Sigmoid colon (tissue), 7 donors: Measurements from ENCODE around the gene AP4E1. TPM values are rescaled to one million over a fixed set of nuclear protein-coding genes. Genes with fewer than 3 reads are reported as not detected.
"Not testable (repeated sequence)": the region's sequence is repeated elsewhere in the genome, so short reads cannot be mapped to it uniquely, and the experiment has no call there.

Experiments used
- DNase-seq: peaks from one replicate; pipeline ENCODE4 v3.0.0-alpha.2; 2019
- H3K27ac ChIP-seq, 4 donors: fragments of 200-600 bp; sonication (generic); one replicate each; pipeline ENCODE4 v1.5.1; 2016 to 2019; ENCODE audit warnings: mild to moderate bottlenecking in 1 of 4
- H3K27me3 ChIP-seq, 3 donors: fragments of 200-600 bp; sonication (generic); one replicate each; pipeline ENCODE4 v1.5.1; 2019; ENCODE audit warnings: mild to moderate bottlenecking in 1 of 3
- H3K36me3 ChIP-seq, 4 donors: fragments of 200-600 bp; sonication (generic); one replicate each; pipeline ENCODE4 v1.5.1; 2016 to 2019
- H3K4me1 ChIP-seq, 4 donors: fragments of 200-600 bp; sonication (generic); one replicate each; pipeline ENCODE4 v1.5.1; 2017 to 2019
- H3K4me3 ChIP-seq, 4 donors: fragments of 200-600 bp; sonication (generic); one replicate each; pipeline ENCODE4 v1.5.1; 2017 to 2019; ENCODE audit warnings: mild to moderate bottlenecking in 2 of 4, moderate library complexity in 1 of 4
- H3K9me3 ChIP-seq, 4 donors: fragments of 200-600 bp in 3 of 4; sonication (generic) in 3 of 4; one replicate each; pipeline versions ENCODE4 v1.5.1 to v1.6.1; 2013 to 2019
- CTCF ChIP-seq, 4 experiments: fragments of 450-650 bp in 3 of 4; fragments of 200-600 bp in 1 of 4; IDR thresholded peaks; one replicate each; pipeline ENCODE4 v1.5.1; 2016 to 2019; ENCODE audit warnings: antibody characterized with exemption in 4 of 4, mild to moderate bottlenecking in 3 of 4, moderate library complexity in 2 of 4
- EP300 ChIP-seq, 4 donors: sonication (generic); formaldehyde crosslinking; IDR thresholded peaks; one replicate each; pipeline ENCODE4 v1.6.1; 2017; ENCODE audit warnings: antibody characterized with exemption in 4 of 4
- POLR2A ChIP-seq, 2 donors: fragments of 450-650 bp; IDR thresholded peaks; one replicate each; pipeline ENCODE4 v1.6.1; 2016; ENCODE audit warnings: antibody characterized with exemption in 2 of 2, mild to moderate bottlenecking in 2 of 2, moderate library complexity in 2 of 2
- POLR2AphosphoS5 ChIP-seq, 4 donors: sonication (generic); formaldehyde crosslinking; IDR thresholded peaks; one replicate each; pipeline ENCODE4 v1.6.1; 2017; ENCODE audit warnings: antibody characterized with exemption in 4 of 4
- WGBS, 2 donors: extraction: QIAGEN DNeasy Blood & Tissue Kit; methylation state at CpG; one replicate each; pipeline ENCODE4 v1.1.7; 2013; 5-methylcytosine and 5-hydroxymethylcytosine counted together
- intact Hi-C: fragments of 100-400 bp; cut with DNase I; formaldehyde crosslinking; loops from one replicate; pipeline ENCODE4 v1.15.1; 2023
- polyA plus RNA-seq, 3 donors: library from polyadenylated mRNA; stranded (reverse); fragments of 200-250 nt; gene quantifications; one replicate each; pipeline ENCODE4 v1.2.3, GENCODE V29; 2013
- total RNA-seq, 4 donors: library from RNA; depleted of rRNA; stranded (reverse); fragments of >200 nt; gene quantifications; one replicate each; pipeline ENCODE4 v1.1.0, GENCODE V29; 2016
- donor health status: healthy with polysubstance abuse.
- donor health status: Bipolar disorder and iron deficiency.
- donor health status: healthy.

Gene AP4E1
- total and polyA plus RNA-seq, 7 donors, result 2.4 to 8.3 (median 7.3) TPM

GRCh38 chr15:50865515-50866353 lies 42.7 kb upstream of the AP4E1 start:
- H3K9me3 ChIP-seq, result no peaks in the 10 kb centered on the region
- intact Hi-C loops, result no loop called here
- no peaks in the 10 kb centered on the region for H3K36me3 ChIP-seq
- H3K4me1 ChIP-seq, result no peaks in the 10 kb centered on the region
- no peak overlapping the region for H3K27ac ChIP-seq
- H3K27me3 ChIP-seq, result no peaks in the 10 kb centered on the region
- no peak overlapping the region for H3K4me3 ChIP-seq
- TF ChIP-seq EP300 (IDR thresholded peaks at IDR 0.05) (no peak), POLR2A (IDR thresholded peaks at IDR 0.05) (no peak), CTCF (IDR thresholded peaks at IDR 0.05) (no peak), POLR2AphosphoS5 (IDR thresholded peaks at IDR 0.05) (no peak)
- no peak for DNase-seq
- WGBS, 2 donors, result 73 to 83% methylated on average over 5 of the region's 5 CpGs

- Histone ChIP-seq H3K9me3 (no peaks in the 10 kb centered on the region), H3K36me3 (no peaks in the 10 kb centered on the region), H3K27me3 (no peaks in the 10 kb centered on the region), H3K4me3 (no peak overlapping the region), H3K4me1 (peaks cover 0 to 8% (median 0%) of the 10 kb centered on the region in 4 donors), H3K27ac (no peak overlapping the region)
- intact Hi-C loops, result no loop called here
- no peak for TF ChIP-seq POLR2AphosphoS5 (IDR thresholded peaks at IDR 0.05)
- no peak for TF ChIP-seq CTCF (IDR thresholded peaks at IDR 0.05)
- no peak for TF ChIP-seq POLR2A (IDR thresholded peaks at IDR 0.05)
- TF ChIP-seq EP300 (IDR thresholded peaks at IDR 0.05), result no peak
- DNase-seq, result no peak
- 93 to 94% methylated on average over 1 of the region's 1 CpG for WGBS, 2 donors
These were observed 36.7 kb upstream of the AP4E1 start for GRCh38 chr15:50871832-50872231.

GRCh38 chr15:50872832-50873426 lies 35.6 kb upstream of the AP4E1 start:
- no peak overlapping the region for H3K27ac ChIP-seq
- 55 to 74% methylated on average over 3 of the region's 3 CpGs for WGBS, 2 donors
- H3K9me3 ChIP-seq, result no peaks in the 10 kb centered on the region
- H3K4me3 ChIP-seq, result no peak overlapping the region
- no peak for TF ChIP-seq EP300 (IDR thresholded peaks at IDR 0.05)
- no peak for TF ChIP-seq POLR2AphosphoS5 (IDR thresholded peaks at IDR 0.05)
- TF ChIP-seq POLR2A (IDR thresholded peaks at IDR 0.05), result no peak
- TF ChIP-seq CTCF (IDR thresholded peaks at IDR 0.05), result no peak
- H3K4me1 ChIP-seq, result peaks cover 0 to 11% (median 3%) of the 10 kb centered on the region in 4 donors
- H3K36me3 ChIP-seq, result no peaks in the 10 kb centered on the region
- intact Hi-C loops, result no loop called here
- no peak for DNase-seq
- no peaks in the 10 kb centered on the region for H3K27me3 ChIP-seq

GRCh38 chr15:50873935-50874361 lies 34.5 kb upstream of the AP4E1 start:
- WGBS, 2 donors, result 46 to 65% methylated on average over 9 of the region's 9 CpGs
- no peak for DNase-seq
- Histone ChIP-seq H3K4me3 (peak overlapping the region in 1 of 4 donors; percentile 12), H3K4me1 (peaks cover 0 to 11% (median 3%) of the 10 kb centered on the region in 4 donors), H3K36me3 (no peaks in the 10 kb centered on the region), H3K27ac (no peak overlapping the region), H3K9me3 (no peaks in the 10 kb centered on the region), H3K27me3 (no peaks in the 10 kb centered on the region)
- intact Hi-C loops, result no loop called here
- TF ChIP-seq EP300 (IDR thresholded peaks at IDR 0.05) (no peak), POLR2AphosphoS5 (IDR thresholded peaks at IDR 0.05) (no peak), CTCF (IDR thresholded peaks at IDR 0.05) (no peak), POLR2A (IDR thresholded peaks at IDR 0.05) (no peak)

GRCh38 chr15:50875238-50875637 lies 33.2 kb upstream of the AP4E1 start:
- WGBS, 2 donors, result 22 to 83% methylated on average over 3 of the region's 3 CpGs
- H3K4me1 ChIP-seq, result peaks cover 0 to 11% (median 3%) of the 10 kb centered on the region in 4 donors
- intact Hi-C loops, result loop anchor here (5.0 kb wide), 1 partner anchor 108 kb away; the partner anchor contains the start of gene SPPL2A
- H3K9me3 ChIP-seq, H3K27me3 ChIP-seq, H3K27ac ChIP-seq, H3K4me3 ChIP-seq, H3K36me3 ChIP-seq, DNase-seq: not testable (repeated sequence)
